Measurements from ENCODE around the gene S100A9.
"Not testable (repeated sequence)": the region's sequence is repeated elsewhere in the genome, so short reads cannot be mapped to it uniquely, and the experiment has no call there.

The S100A9 gene

DNA sequence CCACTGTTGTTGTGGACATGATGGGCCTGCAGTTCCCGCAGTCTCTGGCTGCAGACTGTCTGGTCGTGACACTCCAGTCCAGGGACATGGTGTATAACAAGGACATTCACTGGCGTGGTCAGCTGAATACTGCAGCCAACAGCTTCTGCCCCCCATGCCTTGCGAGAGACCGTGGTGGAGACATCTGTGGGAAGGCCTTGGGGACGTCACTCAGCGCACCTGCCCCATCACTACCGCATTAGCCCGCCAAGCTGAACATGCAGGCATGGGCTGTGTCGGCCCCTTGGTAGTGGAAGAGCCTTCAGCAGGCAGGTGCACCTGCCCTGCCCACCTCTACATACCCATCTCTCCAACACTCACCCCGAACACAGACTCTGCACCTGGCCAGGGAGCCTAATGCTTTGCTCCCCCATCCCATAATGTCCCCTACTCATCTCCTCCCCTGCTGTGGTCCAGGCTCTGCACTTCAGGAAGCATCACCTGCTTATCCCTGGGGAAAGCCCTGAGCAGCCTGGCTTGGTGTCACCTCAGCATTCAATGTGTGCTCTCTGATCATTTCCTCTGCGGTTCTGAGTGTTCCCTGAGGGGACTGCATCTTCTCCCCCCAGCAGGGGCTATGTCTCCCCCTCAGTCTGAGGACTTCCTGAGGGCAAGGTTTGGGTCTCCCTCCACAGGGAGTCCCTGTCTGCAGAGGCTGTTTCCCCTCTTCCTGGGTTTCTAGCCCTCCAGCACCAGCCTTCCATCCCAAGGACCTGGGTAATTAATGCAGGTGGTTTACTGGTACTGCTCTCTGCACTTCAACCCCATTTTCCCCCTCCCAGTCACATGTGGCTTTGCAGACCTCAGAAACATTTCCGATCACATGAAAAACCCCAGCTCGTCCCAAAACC, 12.2 kb upstream of the S100A9 start:
- no peak for DNase-seq

- DNase-seq = no peak
Measured at GRCh38 chr1:153346077-153346723, 11.5 kb upstream of the S100A9 start.

DNA sequence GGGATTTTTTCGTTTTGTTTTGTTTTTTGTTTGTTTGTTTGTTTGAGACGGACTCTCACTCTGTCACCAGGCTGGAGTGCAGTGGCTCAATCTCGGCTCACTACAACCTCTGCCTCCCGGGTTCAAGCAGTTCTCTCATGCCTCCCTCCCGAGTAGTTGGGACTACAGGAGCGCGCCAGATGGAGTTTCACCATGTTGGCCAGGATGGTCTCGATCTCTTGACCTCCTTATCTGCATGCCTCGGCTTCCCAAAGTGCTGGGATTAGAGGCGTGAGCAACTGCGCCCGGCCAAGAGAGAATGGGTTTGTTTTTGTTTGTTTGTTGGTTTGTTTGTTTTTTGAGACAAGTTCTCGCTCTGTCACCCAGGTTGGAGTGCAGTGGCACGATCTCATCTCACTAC, 10.6 kb upstream of the S100A9 start:
- DNase-seq = not testable (repeated sequence)

DNA sequence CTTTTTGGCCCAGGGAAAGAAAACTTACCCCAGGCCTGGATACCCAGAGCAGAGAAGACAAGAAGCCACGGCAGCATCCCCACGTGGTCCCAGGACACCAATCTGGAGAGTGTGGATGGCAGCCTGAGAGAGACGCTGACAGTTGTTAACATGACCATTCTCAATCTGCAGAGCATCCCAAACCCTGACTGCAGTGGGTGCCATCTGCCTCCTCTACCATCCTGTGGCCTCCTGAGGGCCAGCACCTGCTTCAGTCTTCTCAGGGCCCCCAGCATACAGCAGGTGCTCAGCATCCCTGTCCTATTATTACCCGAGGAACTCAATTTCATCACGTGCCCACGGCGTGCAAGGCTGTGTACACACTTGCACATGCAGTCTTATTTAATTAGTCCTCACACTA, 9.8 kb upstream of the S100A9 start:
- no peak for DNase-seq

- no peak for DNase-seq
Measured at GRCh38 chr1:153348511-153349362, 8.9 kb upstream of the S100A9 start, which contains the start of gene PGLYRP4. TSS of gene PGLYRP4 (minus strand) at chr1:153348841. CDS start at chr1:153347932, 909 bp downstream.

DNA sequence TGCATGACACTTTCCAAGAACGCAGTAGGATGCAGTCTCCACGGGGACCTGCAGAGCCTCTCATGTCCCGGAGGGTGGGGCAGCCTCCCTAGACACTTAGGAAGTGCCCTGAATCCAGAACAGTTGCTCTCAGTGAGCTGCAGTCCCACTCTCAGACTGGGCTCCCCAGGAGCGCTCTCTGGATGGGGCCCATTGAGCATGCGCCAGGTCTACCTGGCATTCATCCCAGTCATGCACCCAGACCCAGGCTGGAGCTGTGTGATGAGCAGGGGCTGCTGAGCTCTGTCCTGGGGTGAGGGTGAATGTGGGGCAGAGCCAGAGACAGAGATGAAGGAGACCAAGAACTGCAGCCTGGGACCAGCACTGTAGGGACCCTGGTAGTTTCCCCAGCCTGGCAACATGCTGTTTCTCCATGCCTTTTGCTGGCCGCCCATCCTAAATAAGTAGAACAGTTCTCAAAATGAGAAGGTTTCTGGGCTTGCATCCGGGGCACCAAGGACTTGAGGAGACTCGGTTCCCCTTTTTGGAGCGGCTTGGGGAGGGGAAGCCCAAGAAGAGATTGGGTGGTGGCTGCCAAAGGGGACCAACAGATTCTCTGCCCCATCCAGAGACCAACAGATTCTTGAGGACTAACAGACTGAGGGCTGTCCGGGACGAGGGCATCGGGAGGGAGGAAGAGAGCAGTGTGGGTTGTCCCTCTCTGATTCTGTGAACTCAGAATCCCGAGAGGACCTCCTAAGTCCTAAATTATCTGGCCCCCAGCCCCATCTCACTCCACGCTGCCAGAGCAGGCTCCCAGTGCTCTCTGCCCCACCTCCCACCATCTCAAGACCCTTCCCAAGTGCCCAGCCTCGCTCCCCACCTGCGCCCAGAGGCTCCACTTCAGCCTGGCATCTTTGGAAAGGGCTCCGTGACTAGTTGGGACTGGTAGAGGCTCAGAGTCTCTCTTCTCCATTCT, 8.0 kb upstream of the S100A9 start:
- no peak for DNase-seq

- DNase-seq = no peak
Measured at GRCh38 chr1:153350321-153350957, 7.2 kb upstream of the S100A9 start.

- peak in 4 of 5 donors; percentile 40 to 59 (median 48) for DNase-seq
Measured at GRCh38 chr1:153352523-153352922, 5.1 kb upstream of the S100A9 start.

- DNase-seq = no peak
Measured at GRCh38 chr1:153353226-153353947, 4.3 kb upstream of the S100A9 start.

DNA sequence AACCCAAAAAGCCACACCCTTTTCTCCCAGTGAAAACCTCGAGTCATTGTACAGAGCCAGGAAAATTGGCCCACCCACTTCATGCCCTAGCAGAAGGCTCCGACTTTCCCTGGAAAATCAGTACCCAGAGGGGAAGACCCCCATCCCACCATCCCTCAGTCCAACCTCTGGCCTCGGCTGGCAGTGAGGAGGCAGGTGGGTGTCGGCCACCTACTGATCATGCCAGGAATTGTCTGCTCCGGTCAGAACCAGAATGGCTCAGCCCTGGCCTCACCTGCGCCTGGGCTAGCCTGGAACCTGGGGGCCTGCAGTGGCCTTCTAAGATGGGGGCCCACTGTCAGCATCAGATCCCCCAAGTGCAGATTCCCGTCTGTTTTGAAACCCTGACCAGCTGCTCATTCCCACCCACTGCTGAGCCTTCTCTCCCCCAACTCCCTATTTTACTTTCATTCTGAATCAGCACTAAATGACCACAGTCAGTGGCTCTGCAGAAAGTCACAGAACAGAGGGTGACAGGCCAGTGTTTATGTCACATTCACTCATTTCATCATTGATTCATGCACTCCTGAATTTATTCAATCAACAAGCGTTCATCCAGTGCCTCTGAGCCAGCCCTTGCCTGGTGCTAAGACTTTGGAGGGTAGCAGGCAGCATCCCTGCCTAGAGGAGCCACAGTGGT, 3.0 kb upstream of the S100A9 start:
- DNase-seq = no peak

GRCh38 chr1:153355445-153356071, 2.1 kb upstream of the S100A9 start:
- DNase-seq = peak in 2 of 5 donors; percentile 8 to 58

DNA sequence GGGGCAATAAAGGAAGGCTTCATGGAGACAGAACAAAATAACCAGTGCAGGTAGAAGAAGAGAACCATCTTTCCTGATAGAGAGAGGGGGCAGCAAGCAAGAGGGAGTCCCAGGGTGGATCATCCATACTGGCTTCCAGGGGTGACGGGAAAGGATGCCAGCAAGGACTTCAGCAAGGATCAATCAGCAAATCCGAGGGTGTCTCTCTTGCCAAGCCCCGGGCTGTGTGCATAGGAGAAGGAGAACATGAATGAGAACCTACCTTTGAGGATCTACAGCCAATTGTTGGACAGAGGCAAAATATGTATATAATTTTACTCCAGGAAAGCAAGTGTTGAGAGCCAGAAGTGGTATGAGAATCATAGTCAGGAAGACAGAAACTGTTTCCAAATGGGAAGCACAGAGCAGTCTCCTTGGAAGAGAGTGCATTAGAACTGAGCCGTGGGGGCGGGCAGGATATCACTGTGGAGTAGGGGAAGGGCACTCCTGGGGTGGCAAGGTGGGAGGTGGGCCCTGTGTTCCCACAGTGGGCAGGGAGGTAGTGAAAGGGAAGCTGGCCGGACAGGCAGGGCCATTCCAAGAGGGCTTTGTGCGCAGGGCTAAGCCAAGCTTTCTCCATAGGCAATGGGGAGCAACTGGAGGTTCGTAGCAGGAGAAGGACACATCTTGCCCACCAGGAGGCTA, 1.1 kb upstream of the S100A9 start:
- no peak for DNase-seq

DNA sequence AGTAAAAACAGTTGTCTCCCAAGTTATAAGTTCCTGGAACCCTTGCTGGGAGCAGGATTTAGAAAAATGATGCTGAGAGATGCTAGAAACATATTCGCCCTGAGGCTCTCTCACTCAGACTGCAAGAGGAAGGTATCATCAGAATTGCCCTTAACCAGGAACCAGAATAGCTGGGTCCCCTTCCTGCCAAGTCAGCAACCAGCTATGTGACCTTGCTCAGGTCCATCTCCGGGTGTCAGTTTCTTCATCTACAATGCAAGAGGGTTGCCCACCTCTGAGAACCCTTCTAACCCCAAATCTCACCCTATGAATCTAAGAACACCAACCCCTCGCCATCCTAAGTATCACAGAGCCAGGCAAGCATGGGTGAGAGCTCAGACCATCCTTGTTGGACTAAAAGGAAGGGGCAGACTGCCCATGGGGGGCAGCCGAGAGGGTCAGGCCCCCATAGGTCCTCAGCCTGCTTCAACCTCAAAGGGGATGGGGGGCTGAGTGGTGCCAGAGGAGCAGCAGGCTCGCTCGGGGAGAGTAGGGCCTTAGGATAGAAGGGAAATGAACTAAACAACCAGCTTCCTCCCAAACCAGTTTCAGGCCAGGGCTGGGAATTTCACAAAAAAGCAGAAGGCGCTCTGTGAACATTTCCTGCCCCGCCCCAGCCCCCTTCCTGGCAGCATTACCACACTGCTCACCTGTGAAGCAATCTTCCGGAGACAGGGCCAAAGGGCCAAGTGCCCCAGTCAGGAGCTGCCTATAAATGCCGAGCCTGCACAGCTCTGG, 390 bp upstream of the S100A9 start:
- no peak for DNase-seq

- DNase-seq = no peak
Measured at GRCh38 chr1:153358691-153358975, 979 bp downstream of the S100A9 start.

DNA sequence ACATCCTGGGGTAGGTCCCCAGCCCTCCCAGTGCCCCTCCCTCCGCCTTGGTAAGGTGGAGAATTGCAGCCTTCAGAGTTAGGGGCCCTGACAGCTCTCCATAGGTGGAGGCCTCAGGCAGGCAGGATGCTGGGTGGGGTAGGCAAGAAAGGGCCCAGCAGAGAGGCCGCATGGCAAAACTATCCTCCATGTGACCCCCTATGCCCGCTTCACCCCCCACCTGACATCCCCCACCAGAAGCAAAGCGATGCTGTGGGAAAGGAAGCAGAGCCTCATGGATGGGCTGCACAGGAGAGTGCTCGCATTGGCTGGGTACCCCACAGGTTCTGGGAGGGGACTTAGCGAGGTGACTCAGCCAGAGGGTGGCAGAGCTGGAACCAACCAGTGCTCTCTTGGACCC, 1.6 kb downstream of the S100A9 start:
- DNase-seq = no peak

- no peak for DNase-seq
Measured at GRCh38 chr1:153360190-153360589, 2.5 kb downstream of the S100A9 start.

DNA sequence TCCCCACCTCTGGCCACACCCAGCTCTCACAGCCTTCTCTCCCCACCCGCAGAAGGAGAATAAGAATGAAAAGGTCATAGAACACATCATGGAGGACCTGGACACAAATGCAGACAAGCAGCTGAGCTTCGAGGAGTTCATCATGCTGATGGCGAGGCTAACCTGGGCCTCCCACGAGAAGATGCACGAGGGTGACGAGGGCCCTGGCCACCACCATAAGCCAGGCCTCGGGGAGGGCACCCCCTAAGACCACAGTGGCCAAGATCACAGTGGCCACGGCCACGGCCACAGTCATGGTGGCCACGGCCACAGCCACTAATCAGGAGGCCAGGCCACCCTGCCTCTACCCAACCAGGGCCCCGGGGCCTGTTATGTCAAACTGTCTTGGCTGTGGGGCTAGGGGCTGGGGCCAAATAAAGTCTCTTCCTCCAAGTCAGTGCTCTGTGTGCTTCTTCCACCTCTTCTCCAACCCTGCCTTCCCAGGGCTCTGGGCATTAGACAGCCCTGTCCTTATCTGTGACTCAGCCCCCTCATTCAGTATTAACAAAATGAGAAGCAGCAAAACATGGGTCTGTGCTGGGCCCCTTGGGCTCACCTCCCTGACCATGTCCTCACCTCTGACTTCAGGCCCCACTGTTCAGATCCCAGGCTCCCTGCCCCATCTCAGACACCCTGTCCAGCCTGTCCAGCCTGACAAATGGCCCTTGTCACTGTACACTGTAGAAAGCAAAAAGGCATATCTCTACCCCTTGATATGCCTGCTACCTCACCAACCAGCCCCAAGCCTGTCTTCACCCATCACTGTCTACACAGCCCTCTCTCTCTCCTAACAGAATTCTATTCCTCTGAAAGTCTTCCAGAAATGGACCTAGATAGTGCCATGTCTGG, 3.2 kb downstream of the S100A9 start:
- no peak for DNase-seq

All from T-helper 1 cell (primary cell).